Measurements from ENCODE around the gene SLC6A19. TPM values are rescaled to one million over a fixed set of nuclear protein-coding genes. Genes with fewer than 3 reads are reported as not detected.

Gene SLC6A19
- total RNA-seq, 1 donor from 2014 or later: not detected

DNA sequence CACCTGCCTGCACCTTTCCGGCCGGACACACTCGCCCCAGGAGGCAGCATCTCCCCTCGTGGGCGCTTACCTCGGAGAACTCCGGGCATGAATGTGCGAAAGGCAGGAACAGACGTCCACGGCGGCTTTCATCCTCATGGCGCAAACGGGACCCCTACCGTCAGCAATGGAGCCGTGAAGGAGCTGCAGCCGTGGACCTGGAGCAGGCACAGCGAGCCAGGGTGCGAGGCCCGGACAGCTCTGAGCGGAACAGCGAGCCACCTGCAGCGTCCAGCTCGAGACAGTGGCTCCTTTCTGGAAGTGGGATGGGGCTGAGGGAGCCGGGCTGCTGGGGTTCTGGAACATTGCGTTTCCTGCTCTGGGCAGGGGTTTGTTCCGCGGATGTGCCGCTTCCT is 7.8 kb upstream of the SLC6A19 start:
- DNase-seq (ENCODE audit: low read depth): no peak

DNA sequence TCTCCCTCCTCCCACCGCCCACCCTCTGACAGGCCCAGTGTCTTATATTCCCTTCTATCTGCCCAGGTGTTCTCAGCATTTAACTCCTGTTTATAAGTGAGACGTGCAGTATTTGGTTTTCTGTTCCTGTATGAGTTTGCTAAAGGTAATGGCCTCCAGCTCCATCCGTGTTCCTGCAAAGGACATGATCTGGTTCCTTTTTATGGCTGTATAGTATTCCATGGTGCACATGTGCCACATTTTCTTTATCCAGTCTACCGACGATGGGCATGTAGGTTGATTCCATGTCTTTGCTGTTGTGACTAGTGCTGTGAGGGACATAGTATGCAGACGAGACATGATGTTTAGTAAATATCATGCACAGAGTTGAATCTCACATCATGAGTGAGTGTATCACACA is 7.0 kb upstream of the SLC6A19 start:
- no peak for DNase-seq (ENCODE audit: low read depth)

DNA sequence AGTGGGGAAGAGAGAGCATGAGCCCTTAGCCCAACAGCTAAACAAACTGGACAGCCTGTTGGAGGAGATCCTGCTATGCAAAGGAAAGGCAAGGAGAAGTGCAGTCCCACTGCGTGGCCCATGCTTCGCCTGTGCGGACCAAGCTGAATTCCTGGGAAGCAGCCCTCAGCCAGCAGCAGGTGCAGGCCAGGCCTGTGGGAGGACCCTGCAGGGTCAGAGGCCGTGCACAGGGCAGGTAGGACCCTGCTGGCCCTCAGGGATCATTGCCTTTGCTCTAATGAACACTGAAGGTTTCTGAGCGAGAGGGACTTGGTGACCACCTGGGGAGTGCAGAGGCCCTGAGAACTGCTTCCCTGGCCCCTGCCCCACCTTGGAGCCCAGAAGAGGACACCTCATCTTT is 6.0 kb upstream of the SLC6A19 start:
- DNase-seq (ENCODE audit: low read depth): no peak

DNA sequence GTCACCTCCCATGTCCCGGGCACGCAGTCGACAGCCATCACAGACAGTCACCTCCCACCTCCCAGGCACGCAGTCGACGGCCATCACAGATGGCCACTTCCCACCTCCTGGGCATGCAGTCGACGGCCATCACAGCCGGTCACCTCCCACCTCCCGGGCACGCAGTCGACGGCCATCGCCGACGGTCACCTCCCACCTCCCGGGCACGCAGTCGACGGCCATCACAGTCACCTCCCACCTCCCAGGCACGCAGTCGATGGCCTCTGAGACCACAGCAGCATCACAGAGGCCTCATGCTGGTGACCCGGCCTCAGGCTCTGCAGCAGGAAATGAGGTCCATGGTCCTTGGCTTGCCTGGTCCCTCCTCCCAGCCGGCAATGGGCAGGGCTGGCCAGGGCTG is 5.5 kb upstream of the SLC6A19 start:
- DNase-seq (ENCODE audit: low read depth): no peak

DNA sequence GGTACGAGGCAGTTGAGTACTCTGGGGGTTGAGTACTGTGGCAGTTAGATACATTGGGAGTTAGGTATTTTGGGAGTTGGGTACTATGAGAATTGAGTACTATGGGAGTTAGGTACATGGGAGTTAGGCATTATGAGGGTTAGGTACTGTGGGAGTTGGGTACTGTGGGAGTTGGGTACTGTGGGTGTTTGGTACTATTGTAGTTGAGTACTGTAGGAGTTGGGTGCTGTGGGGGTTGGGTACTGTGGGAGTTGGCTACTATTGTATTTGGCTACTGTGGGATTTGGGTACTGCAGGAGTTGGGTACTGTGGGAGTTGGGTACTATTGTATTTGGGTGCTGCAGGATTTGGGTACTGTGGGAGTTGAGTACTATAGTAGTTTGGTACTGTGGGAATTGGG is 4.8 kb upstream of the SLC6A19 start:
- DNase-seq (ENCODE audit: low read depth): no peak

DNA sequence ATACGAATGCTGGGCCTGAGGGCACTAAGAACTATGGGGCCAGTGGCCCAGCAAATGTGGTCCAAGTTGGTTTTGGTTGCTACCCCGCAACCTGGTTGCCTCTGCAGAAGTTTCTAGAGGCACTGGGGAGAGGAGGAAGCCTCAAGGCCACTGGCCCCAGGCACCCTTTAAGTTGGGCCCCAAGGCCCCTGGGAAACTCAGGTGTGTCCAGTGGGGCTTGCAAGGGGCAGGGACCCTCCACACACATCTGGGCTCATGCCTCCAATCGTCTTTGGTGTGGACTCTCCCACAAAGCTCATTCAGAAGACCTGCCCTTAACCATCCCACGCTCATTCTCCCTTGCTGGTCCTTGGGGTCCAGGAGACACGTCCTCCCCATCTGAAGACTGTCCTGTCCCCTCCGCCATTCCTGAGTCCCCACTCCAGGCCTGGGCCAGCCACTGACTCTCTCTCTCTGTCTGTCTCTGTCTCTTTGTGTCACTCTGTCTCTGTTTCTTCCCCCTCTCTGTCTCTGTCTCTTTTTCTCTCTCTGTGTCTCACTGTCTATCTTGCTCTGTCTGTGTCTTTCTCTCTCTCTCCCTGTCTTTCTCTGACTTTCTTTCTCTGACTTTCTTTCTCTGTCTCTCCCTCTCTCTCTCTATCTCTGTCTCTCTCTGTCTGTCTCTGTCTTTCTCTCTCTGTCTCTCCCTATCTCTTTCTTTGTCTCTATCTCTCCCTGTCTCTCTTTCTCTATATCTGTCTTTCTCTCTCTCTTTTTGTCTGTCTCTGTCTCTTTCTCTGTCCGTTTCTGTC is 3.3 kb upstream of the SLC6A19 start:
- no peak for DNase-seq (ENCODE audit: low read depth)

DNA sequence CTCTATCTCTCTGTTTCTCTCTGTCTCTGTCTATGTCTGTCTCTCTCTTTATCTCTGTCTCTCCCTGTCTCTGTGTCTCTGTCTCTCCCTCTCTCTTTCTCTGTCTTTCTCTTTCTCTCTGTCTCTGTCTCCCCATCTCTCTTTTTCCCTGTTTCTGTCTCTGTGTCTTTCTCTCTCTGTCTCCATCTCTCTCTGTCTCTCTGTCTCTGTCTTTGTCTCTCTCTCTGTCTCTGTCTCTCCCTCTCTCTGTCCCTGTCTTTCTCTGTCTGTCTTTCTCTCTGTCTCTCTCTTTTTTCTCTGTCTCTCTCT is 2.1 kb upstream of the SLC6A19 start:
- no peak for DNase-seq (ENCODE audit: low read depth)

DNA sequence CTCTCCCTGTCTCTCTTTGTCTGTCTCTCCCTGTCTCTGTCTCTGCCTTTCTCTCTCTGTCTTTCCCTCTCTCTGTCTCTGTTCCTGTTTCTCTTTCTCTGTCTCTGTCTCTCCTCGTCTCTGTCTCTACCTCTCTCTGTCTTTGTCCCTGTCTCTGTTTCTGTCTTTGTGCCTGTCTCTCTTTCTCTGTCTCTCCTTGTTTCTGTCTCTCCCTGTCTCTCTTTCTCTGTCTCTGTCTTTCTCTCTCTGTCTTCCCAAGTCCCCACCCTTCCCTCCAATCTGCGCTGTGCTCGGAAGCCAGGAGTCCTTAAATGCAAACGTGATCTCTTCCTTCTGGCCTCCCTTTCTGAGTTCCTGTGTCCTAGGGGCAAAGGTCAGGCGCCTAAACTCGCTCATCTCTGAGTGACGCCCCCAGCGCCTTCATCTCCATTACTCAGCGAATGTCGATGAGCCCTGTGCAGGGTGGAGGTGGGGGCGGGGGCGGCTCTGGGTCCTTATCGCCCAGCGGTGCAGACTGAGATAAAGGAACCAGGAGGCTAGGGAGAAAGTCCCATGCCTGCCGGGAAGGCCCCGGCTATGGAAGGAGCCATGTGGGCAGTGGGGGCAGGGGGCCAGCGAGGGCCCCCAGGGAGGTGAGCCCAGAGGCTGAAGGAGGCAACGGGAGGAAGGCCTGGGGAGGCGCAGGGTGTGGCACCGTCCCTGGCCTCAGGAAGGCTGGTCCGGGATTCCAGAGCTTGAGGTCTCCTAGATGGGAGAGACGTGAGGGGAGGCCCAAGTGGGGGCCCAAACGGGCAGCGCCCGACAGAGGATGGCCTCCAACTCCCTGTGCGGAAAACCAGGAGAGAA is 1.5 kb upstream of the SLC6A19 start:
- no peak for DNase-seq (ENCODE audit: low read depth)

DNA sequence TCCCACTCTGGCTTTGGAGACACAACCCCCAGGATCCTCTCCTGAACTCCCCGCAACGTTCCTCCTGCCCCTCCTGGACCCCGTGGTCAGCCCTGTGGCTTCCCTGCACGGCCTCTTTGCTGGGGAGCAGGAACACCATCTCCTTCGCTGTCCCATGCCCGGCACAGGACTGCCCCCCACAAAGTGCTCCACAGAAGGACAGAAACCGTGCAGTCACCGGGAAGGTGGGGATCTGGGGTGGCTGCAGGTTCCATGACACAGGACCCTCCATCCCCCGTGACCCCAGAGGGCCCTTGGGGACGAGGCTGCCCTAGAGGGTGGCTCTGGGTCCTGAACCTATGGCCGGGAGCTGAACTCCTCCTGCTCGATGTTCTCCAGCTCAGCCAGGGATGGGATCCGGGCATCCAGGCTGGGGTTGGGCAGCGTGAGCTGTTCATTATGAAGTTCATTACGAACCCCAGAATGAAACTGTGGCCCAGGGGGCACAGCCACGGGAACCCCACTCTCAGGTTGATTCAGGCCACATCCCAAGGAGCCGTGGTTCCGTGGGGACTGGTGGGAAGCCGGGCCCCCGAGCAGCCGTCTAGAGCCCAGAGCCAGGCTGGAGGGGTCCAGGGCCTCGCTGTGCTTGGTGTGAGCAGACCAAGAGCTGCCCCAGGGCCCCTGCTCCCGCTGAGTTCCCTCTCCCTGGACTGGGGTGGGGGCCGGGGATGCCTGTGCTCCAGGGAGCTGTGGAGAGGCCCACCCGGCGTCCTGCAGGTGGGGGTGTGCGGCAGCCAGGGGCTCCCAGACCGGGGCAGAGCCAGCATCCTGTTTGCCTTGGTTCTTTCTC is 684 bp upstream of the SLC6A19 start:
- no peak for DNase-seq (ENCODE audit: low read depth)

DNA sequence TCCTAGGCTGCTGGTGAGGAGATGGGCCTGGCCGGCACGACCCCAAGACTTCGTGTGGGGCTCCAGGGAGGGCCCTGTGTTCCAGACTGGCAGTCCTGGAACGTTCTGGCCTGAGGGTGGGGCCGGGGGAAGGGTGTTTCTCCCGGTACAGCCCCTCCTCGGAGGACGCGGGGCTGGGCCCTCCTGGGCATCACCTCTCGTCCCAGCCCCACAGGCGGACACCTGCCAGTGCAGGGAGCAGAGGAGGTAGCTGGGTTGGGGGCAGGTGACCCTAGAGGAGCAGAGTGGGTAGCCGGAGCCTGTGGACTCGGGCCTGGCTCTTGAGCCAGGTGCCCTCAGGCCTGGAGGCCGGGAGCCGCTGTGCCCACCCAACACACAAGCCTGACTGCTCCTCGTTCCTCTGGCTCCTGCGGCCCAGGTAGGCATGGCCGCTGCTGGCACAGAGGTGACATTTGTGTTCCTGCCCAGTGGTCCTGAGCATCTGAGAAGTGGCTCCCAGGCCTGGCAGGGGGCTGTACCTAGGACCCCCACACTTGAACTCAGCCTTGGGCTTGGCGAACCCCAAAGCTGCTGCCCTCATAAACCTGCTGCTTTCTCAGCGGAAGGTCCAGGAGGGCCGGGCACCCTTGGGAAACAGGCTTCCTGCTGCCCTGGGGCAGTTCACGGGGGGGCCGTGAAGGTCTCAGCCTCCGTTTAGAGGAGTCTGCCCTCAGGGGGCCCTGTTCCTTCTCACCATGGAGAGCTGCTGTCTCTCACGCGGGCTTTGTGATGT is 817 bp downstream of the SLC6A19 start:
- no peak for DNase-seq (ENCODE audit: low read depth)

DNA sequence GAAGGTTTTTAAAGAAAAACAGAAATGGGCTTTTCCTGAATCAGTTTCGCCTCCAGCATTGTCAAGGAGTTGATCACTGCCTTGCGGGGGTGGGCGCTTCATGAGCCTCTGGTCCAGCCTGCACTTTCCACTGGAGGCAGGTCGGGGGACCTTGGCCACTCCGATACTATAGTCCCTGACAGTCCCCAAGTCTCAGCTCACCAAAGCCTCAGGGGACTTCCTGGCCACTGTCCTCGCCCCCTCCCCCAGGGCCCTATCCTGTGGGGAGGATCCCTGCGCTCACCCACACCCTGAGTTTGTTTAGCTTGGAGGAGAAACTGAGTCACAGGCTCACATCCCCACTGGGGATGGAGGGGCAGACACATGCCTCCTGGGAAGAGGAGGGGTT is 1.4 kb downstream of the SLC6A19 start:
- DNase-seq (ENCODE audit: low read depth): no peak

DNA sequence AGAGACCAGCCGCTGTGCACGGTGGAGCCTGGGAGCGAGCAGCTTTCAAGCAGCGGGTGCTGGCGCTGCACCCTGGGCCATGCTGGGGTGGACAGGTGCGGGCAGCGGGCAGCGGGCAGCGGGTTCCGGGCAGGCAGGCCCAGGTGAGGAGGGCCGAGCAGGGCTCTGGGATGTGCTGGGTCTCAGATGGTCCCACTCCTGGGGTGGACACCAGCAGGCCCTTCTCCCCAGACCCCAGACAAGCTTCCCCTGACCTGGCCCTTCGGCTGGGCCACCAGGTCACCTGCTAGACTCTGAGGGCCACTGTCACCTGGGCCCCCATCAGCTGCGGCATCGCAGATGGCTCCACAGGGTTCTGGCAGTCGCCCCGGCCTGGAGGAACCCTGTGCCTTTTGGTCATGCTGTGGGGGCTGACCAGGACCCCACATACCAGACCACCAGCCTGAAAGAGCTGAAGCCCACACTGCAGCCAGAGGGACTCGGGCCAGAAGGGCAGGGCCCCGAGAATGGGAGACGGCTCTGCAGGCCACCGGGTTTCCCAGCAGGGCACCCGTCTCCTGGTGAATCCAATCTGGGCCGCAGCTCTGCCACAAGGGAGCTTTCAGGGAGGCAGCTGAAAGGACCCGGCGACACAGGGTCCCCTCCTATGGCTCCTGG is 2.0 kb downstream of the SLC6A19 start:
- no peak for DNase-seq (ENCODE audit: low read depth)

DNA sequence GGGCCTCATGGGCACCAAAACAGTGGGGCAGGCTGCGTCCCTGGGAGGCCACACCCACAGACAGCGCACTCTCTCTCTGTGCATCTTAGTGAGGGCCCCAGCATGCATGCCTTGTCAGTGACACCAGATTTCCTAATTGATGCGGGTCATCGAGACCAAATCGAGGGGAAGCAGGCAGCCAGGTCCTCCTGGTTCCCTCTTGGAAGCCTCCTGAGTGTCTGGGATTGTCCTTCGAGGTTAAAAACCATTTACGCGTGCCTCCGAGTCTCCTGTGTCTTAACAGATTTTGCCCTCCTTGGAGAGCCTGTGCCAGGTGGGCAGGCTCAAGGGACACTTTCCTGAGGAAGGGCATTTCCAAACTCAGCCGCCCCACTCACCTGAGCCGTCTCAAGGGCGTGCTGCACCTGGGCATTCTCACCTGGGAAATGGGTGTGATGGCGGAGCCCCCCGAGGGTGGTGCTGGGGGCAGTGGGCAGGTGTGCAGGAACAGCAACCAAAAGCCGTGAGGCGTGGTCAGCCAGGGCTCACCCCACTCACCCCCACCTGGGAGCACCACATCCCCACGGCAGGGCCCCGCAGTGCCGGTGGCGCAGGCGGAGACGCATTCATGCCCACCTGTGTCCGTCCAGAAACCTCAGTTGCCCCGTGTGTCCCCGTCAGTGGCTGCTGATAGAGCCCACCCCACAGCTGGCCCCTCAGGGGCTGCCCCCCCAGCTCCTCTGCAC is 2.7 kb downstream of the SLC6A19 start:
- DNase-seq (ENCODE audit: low read depth): no peak

DNA sequence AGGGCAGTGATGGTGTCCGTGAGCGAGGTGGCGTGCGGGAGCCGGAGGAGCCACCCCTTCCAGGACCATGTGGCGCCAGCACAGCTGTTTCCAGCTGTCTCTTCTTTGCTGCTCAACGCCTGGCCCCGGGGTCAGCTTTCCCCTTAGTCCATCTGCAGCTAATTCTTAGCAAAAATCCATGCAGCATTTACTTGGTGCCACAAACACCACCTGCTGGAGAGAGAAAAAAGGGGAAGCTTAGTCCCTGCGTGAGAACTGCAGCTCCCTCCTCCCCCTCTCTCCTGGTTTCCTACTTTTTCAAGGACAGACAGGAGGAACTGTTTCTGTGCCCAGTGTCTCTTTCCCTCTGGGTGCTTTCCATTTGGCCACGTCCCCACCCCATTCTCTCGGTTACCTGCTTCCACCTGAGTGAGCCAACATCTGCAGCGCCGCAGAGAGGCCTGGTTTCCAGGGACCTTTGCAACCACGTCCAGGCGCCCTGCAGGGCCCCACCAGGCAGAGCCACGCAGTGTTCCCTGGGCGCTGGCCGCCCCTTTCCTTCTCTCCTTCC is 3.4 kb downstream of the SLC6A19 start:
- peak; percentile 17 for DNase-seq (ENCODE audit: low read depth)

DNA sequence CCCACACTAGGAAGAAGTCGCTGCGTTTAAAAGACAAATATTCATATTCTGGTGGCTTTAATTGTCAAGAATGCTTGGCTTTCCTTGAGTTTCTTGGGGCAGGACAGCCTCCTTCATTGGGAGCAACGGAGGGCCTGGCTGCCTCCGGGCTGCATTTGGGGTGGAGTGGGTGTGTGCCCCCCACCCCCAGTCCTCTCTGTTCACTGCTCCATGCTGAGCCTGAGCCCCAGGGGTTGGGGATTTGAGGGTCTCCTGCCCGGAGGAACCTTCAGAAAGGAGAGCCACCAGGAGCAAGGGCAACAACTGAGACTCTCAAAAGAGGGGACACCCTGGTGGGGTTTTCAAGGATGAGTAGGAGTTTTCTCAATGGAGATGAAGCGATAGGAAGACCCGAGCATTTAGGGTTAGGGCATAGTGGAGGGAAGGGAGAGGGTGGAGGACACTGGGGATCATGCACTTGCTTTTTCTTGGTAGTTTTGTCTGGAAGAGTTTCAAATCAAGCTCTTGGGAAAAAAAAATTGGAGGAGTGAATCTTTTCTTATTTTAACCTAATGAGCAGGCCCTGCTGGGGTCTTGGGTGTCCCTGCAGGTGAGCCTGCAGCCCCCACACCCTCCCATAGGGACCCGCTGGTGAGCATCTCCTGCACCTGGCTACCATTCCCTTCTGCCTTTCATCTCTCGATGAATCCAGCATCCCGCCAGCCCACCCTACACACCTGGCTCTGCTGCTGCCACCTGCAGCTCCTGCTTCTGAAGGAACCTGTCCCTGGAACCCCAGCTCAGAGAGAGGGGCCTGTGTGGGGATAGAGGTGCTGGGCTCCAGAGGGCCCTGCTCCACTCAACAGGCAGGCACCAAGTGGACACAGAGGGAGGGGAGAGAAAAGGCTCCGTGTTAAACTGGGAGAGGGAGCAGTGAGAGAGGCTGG is 4.1 kb downstream of the SLC6A19 start:
- no peak for DNase-seq (ENCODE audit: low read depth)

DNA sequence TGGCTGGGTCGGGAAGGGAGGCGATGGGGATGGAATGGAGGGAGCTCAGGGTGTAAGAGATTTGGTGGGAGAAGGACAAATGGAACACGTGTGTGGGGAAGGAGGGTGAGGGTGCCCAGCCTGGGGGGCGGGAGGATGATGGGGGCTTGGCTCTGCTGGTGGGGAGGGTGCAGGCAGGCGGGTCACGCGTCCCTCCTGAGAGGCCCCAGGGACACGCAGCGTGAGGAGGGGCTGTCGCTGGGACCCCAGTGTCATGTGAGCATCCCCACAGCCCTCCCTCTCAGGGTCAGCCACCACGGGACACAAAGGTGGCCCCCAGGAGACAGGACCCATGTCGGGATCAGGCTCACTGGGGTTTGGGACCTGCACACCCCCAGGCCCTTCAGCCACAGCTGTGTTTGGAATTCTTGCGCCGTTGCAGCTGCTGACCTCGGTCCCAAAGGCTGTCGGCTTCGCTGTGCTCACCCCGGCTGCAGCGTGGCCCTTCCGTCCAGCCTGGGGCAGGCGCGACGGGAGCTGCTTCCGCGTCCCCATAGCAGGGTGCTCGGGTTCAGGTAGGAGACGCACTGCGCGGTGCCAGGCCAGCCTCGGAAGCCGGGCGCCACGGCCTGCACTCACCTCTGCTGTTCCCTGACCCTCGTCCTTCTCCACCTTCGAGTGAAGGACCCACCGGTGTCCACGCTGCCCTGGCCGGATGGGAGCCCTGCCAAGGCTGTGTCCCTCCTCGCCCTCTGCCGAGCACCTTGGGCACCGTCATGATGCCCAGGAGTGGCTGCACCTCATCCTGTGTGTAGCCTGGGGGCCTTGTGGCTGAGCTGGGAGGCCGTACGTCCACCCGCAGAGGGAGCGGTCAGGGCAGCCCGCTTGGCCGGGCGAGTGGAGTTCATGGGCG is 5.4 kb downstream of the SLC6A19 start:
- DNase-seq (ENCODE audit: low read depth): peak; percentile 13

DNA sequence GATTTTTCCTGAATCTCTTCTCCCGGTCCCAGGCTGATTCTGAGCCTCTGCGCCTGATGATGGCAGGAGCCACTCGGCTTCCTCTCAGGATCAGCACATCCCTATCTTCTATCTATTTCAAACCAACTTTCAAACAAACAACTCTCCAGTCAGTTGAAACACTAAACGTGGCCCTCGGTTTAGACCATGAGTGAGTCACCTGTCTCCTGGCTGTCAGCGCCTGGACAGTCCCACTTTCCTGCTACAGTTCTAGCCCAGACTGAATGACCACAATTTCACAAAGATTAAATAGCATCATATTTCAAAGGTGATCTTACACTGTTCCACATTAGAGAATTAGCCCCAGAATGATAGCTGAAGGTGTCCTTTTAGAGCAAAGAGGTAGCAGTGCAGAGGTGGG is 6.2 kb downstream of the SLC6A19 start:
- peak; percentile 52 for DNase-seq (ENCODE audit: low read depth)
